Common myeloid progenitor, CD34-positive (primary cell): ENCODE measurements around the gene HOXD12.

ENCODE experiments used
- CTCF ChIA-PET: fragments of 350-600 bp; sonication (Branson Sonifier 250); formaldehyde crosslinking; loops from one replicate; lab custom pipeline; 2021; ENCODE audit warnings: antibody characterized with exemption; lab: Charles Lee
- POLR2A ChIA-PET: fragments of 350-600 bp; sonication (Branson Sonifier 250); formaldehyde crosslinking; loops from one replicate; lab custom pipeline; 2021; ENCODE audit warnings: antibody characterized with exemption; lab: Charles Lee
- DNase-seq, 3 donors: peaks; one replicate each; pipeline versions ENCODE4 v3.0.0 to v3.0.0-alpha.2; 2013
- H3K27ac ChIP-seq, 2 experiments: 1 replicate in 1 of 2; 2 replicates in 1 of 2; pipeline ENCODE4 v1.7.0; 2013; ENCODE audit warnings: inconsistent platforms in 2 of 2, low read length in 2 of 2, mild to moderate bottlenecking in 2 of 2, low read depth in 1 of 2, moderate library complexity in 1 of 2; ENCODE audit not compliant: severe bottlenecking in 2 of 2, insufficient read depth in 1 of 2, poor library complexity in 1 of 2
- H3K27me3 ChIP-seq, 5 experiments: replicated peaks in 2 of 5; 1 replicate in 3 of 5; 2 replicates in 2 of 5; pipeline versions ENCODE4 v1.6.1 to v1.7.0; 2013; ENCODE audit warnings: low read length in 4 of 5, mild to moderate bottlenecking in 2 of 5, moderate library complexity in 2 of 5, inconsistent platforms in 1 of 5; ENCODE audit not compliant: insufficient read depth in 5 of 5, control insufficient read depth in 4 of 5
- H3K36me3 ChIP-seq, 4 experiments: 1 replicate in 2 of 4; 2 replicates in 2 of 4; pipeline versions ENCODE4 v1.6.1 to v1.7.0; 2013; ENCODE audit warnings: low read length in 3 of 4, control low read depth in 1 of 4, mild to moderate bottlenecking in 1 of 4; ENCODE audit not compliant: control insufficient read depth in 4 of 4, insufficient read depth in 4 of 4
- H3K4me1 ChIP-seq, 4 experiments: 1 replicate in 3 of 4; 2 replicates in 1 of 4; pipeline versions ENCODE4 v1.6.1 to v1.7.1; 2013; ENCODE audit warnings: low read length in 3 of 4, mild to moderate bottlenecking in 3 of 4, control low read depth in 1 of 4, inconsistent platforms in 1 of 4, moderate library complexity in 1 of 4; ENCODE audit not compliant: control insufficient read depth in 4 of 4, insufficient read depth in 4 of 4; ENCODE audit errors: control extremely low read depth in 1 of 4
- H3K4me3 ChIP-seq, 7 experiments: 1 replicate in 4 of 7; 2 replicates in 3 of 7; pipeline versions ENCODE4 v1.5.1 to v1.7.0; 2013; ENCODE audit warnings: mild to moderate bottlenecking in 7 of 7, low read length in 6 of 7, moderate library complexity in 6 of 7, inconsistent platforms in 2 of 7, low read depth in 2 of 7, control low read depth in 1 of 7; ENCODE audit not compliant: insufficient read depth in 4 of 7, control insufficient read depth in 1 of 7; ENCODE audit errors: extremely low read depth in 1 of 7
- H3K9me3 ChIP-seq, 5 experiments: 1 replicate in 4 of 5; 2 replicates in 1 of 5; pipeline versions ENCODE4 v1.6.1 to v1.7.1; 2013; ENCODE audit warnings: low read length in 4 of 5, mild to moderate bottlenecking in 2 of 5, inconsistent platforms in 1 of 5, low read depth in 1 of 5, moderate library complexity in 1 of 5; ENCODE audit not compliant: control insufficient read depth in 4 of 5, insufficient read depth in 2 of 5; ENCODE audit errors: control extremely low read depth in 1 of 5
- WGBS: methylation state at CpG from one replicate; pipeline ENCODE4 v1.1.5; 2013; ENCODE audit not compliant: insufficient coverage; 5-methylcytosine and 5-hydroxymethylcytosine counted together

Gene HOXD12

GRCh38 chr2:176147210-176147799 is 47.7 kb downstream of the HOXD12 start:
- WGBS = 12% methylated on average over 18 of the region's 32 CpGs
- Histone ChIP-seq H3K4me3 (no peak overlapping the region), H3K4me1 (peaks cover 0 to 5% (median 1%) of the 10 kb centered on the region in 4 experiments), H3K27ac (no peak overlapping the region), H3K36me3 (no peaks in the 10 kb centered on the region), H3K27me3 (peaks cover 15 to 97% (median 64%) of the 10 kb centered on the region in 5 experiments), H3K9me3 (peaks cover 0 to 3% (median 0%) of the 10 kb centered on the region in 5 experiments)
- ChIA-PET POLR2A (no interaction called here), CTCF (interaction anchor here (0.8 to 1.7 kb wide), 3 partner anchors 14 to 238 kb away, joined by 3 to 6 read pairs (median 4); no protein-coding TSS in a partner anchor)
- no peak for DNase-seq

- no peak overlapping the region for H3K4me3 ChIP-seq
- no peak for DNase-seq
- ChIA-PET POLR2A (no interaction called here), CTCF (interaction anchor here (0.8 kb wide), 1 partner anchor 15 kb away, joined by 3 read pairs; no protein-coding TSS in a partner anchor)
- peaks cover 0 to 9% (median 1%) of the 10 kb centered on the region in 4 experiments for H3K4me1 ChIP-seq
- H3K27ac ChIP-seq = no peak overlapping the region
- no peaks in the 10 kb centered on the region for H3K36me3 ChIP-seq
- peaks cover 15 to 97% (median 60%) of the 10 kb centered on the region in 5 experiments for H3K27me3 ChIP-seq
- H3K9me3 ChIP-seq = peaks cover 0 to 3% (median 0%) of the 10 kb centered on the region in 5 experiments
- 14% methylated on average over 28 of the region's 31 CpGs for WGBS
These were observed 48.4 kb downstream of the HOXD12 start for GRCh38 chr2:176147800-176148496.

- DNase-seq = no peak
- no peaks in the 10 kb centered on the region for H3K36me3 ChIP-seq
- peaks cover 0 to 9% (median 1%) of the 10 kb centered on the region in 4 experiments for H3K4me1 ChIP-seq
- H3K27me3 ChIP-seq = peaks cover 17 to 97% (median 60%) of the 10 kb centered on the region in 5 experiments
- H3K27ac ChIP-seq = no peak overlapping the region
- CTCF ChIA-PET = interaction anchor here (0.8 kb wide), 1 partner anchor 491 kb away, joined by 4 read pairs; no protein-coding TSS in a partner anchor
- no peak overlapping the region for H3K4me3 ChIP-seq
- 23% methylated on average over 9 of the region's 11 CpGs for WGBS
- POLR2A ChIA-PET = no interaction called here
- peaks cover 0 to 3% (median 0%) of the 10 kb centered on the region in 5 experiments for H3K9me3 ChIP-seq
These were observed 49.3 kb downstream of the HOXD12 start for GRCh38 chr2:176148751-176149421.

GRCh38 chr2:176149481-176149938 is 49.9 kb downstream of the HOXD12 start:
- peaks cover 0 to 3% (median 0%) of the 10 kb centered on the region in 5 experiments for H3K9me3 ChIP-seq
- H3K36me3 ChIP-seq = no peaks in the 10 kb centered on the region
- ChIA-PET CTCF (no interaction called here), POLR2A (no interaction called here)
- H3K4me1 ChIP-seq = peaks cover 0 to 9% (median 1%) of the 10 kb centered on the region in 4 experiments
- no peak for DNase-seq
- H3K27ac ChIP-seq = no peak overlapping the region
- peaks cover 18 to 100% (median 65%) of the 10 kb centered on the region in 5 experiments for H3K27me3 ChIP-seq
- WGBS = 12% methylated on average over 17 of the region's 22 CpGs
- H3K4me3 ChIP-seq = no peak overlapping the region

- no peak overlapping the region for H3K4me3 ChIP-seq
- POLR2A ChIA-PET = no interaction called here
- peaks cover 23 to 100% (median 66%) of the 10 kb centered on the region in 5 experiments for H3K27me3 ChIP-seq
- CTCF ChIA-PET = interaction anchor here (1.2 to 1.8 kb wide), 3 partner anchors 11 to 23 kb away, joined by 3 to 5 read pairs (median 3); no protein-coding TSS in a partner anchor
- peaks cover 0 to 3% (median 0%) of the 10 kb centered on the region in 5 experiments for H3K9me3 ChIP-seq
- no peak for DNase-seq
- no peak overlapping the region for H3K27ac ChIP-seq
- H3K4me1 ChIP-seq = peaks cover 0 to 9% (median 1%) of the 10 kb centered on the region in 4 experiments
- H3K36me3 ChIP-seq = no peaks in the 10 kb centered on the region
- 22% methylated on average over 19 of the region's 24 CpGs for WGBS
These were observed 50.5 kb downstream of the HOXD12 start for GRCh38 chr2:176149939-176150583.

- H3K4me3 ChIP-seq = no peak overlapping the region
- peaks cover 22 to 100% (median 67%) of the 10 kb centered on the region in 5 experiments for H3K27me3 ChIP-seq
- CTCF ChIA-PET = interaction anchor here (0.7 to 1.8 kb wide), 4 partner anchors 10 to 36 kb away, joined by 3 to 5 read pairs (median 3); no protein-coding TSS in a partner anchor
- POLR2A ChIA-PET = no interaction called here
- H3K36me3 ChIP-seq = no peaks in the 10 kb centered on the region
- no peak for DNase-seq
- peaks cover 0 to 3% (median 0%) of the 10 kb centered on the region in 5 experiments for H3K9me3 ChIP-seq
- 41% methylated on average over 11 of the region's 14 CpGs for WGBS
- peaks cover 0 to 9% (median 1%) of the 10 kb centered on the region in 4 experiments for H3K4me1 ChIP-seq
- H3K27ac ChIP-seq = no peak overlapping the region
These were observed 51.2 kb downstream of the HOXD12 start for GRCh38 chr2:176150584-176151441.
